Stimulated activated CD8-positive, alpha-beta memory T cell treated with anti-CD3 and anti-CD28 coated beads, Interleukin-7, amount 100 ng/mL, for 48 hours (primary cell): ENCODE results near the gene CRTC3.

Source experiments
- DNase-seq, 2 donors: peaks; one replicate each; pipeline ENCODE4 v3.0.0-alpha.2; 2020; ENCODE audit warnings: low read depth in 1 of 2; ENCODE audit errors: extremely low read depth in 1 of 2

CRTC3 gene

GRCh38 chr15:90691369-90691768 is 161.6 kb downstream of the CRTC3 start:
- no peak for DNase-seq

- no peak for DNase-seq
Measured at GRCh38 chr15:90691982-90692773, 162.5 kb downstream of the CRTC3 start.
